ENCODE data around the gene TRIM56.
"Not testable (repeated sequence)": the region's sequence is repeated elsewhere in the genome, so short reads cannot be mapped to it uniquely, and the experiment has no call there.

Gene TRIM56

DNA sequence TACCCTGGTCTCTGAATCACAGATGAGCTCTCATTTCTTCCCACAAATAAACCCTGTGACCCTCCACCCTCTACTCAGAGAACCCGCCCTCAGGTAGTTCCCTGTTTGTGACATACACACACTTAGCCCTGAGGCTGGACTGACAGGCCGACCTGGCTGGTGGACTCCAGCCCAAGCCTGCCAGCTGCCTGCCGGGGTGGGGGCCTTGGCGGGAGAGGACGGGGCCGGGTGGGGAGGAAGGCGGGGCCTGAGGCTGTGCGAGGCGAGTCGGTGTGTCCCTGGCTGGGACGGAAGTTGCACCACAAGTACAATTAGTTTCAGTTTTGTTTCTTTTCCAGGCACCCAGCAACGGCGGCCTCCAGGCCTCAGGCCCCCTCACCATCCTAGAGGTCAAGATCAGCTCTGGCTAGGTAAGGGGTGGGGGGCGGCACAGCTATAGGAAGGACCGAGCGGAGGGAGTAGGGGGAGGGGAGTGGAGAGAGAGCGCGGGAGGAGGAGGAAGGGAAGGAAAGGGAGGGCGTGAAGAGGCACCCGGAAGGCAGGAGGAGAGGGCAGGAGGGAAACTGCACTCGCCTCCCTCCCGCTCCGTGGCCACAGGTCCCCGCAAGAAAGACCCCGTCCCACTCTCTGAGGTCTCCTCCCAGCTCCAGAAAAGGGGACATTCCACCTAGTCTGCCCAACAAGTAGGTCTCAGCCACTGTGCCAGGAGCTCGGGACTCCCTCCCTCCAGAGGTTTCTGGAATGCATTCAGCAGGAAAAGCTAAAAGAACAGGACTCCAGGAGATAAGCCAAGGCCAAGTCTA lies at the start of gene TRIM56:
Gene TRIM56 (plus strand): TSS at position 320 of the 803 bp plus-strand sequence. CDS start 1,832 bp downstream, outside the sequence.
- peak within 1 kb of the TSS; percentile 62 for H3K4me3 ChIP-seq (ENCODE audit: low read depth, low read length)

GRCh38 chr7:101035941-101036340 lies 49.3 kb upstream of the TRIM56 start:
- no peak overlapping the region for H3K4me3 ChIP-seq (ENCODE audit: low read depth, low read length)

DNA sequence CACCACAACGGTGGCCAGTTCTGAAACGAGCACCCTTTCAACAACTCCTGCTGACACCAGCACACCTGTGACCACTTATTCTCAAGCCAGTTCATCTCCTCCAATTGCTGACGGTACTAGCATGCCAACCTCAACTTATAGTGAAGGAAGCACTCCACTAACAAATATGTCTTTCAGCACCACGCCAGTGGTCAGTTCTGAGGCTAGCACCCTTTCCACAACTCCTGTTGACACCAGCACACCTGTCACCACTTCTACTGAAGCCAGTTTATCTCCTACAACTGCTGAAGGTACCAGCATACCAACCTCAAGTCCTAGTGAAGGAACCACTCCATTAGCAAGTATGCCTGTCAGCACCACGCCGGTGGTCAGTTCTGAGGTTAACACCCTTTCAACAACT lies 44.0 kb upstream of the TRIM56 start:
- not testable (repeated sequence) for H3K4me3 ChIP-seq (ENCODE audit: low read depth, low read length)

GRCh38 chr7:101058355-101058754 lies 26.9 kb upstream of the TRIM56 start:
- no peak overlapping the region for H3K4me3 ChIP-seq (ENCODE audit: low read depth, low read length)

GRCh38 chr7:101059620-101059942 lies 25.7 kb upstream of the TRIM56 start:
- H3K4me3 ChIP-seq (ENCODE audit: low read depth, low read length) = no peak overlapping the region

DNA sequence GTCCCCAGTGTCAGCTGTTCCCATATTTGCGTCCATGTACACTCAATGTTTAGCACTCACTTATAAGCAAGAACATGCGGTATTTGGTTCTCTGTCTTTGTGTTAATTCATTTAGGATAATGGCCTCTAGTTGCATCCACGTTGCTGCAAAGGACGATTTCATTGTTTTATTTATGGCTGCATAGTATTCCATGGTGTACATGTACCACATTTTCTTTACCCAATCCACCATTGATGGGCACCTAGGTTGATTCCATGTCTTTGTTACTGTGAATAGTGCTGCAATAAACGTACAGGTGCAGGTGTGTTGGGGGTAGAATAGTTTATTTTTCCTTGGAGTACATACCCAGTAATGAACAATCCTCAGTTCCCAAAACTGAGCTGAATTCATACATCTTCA lies 24.3 kb upstream of the TRIM56 start:
- H3K4me3 ChIP-seq (ENCODE audit: low read depth, low read length) = no peak overlapping the region

DNA sequence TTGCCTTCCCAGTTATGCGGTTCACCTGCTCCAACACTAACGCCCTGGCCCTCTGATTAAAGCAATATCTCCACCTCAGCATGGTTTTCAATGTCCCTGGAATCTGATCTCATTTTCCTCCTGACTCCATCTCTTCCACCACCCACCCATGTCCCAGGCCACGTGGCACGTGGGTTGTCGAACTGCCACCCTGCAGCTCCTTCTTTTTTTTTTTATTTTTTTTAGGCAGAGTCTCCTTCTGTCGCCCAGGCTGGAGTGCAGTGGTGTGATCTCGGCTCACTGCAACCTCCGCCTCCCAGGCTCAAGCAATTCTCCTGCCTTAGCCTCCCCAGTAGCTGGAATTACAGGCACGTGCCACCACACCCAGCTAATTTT lies 21.1 kb upstream of the TRIM56 start:
- H3K4me3 ChIP-seq (ENCODE audit: low read depth, low read length) = not testable (repeated sequence)

- not testable (repeated sequence) for H3K4me3 ChIP-seq (ENCODE audit: low read depth, low read length)
Measured at GRCh38 chr7:101065162-101065561, 20.1 kb upstream of the TRIM56 start.

GRCh38 chr7:101066141-101066832 lies 19.0 kb upstream of the TRIM56 start:
- no peak overlapping the region for H3K4me3 ChIP-seq (ENCODE audit: low read depth, low read length)

DNA sequence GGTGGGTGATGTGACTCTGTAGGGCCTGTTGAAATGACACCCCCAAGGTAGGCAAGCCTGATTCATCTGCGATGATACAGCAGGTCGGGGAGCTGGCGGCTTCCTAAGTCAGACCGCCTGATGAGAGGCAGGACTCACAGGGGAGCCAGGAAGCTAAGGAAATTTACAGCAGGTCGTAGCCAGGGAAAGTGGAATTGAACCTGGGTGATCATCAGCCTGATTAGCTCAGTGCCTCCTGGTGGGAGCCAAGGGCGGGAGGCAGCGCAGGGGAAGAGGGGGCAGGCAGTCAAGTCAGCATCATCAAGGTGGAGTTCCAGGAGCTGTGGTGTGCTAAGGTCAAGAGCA lies 18.5 kb upstream of the TRIM56 start:
- H3K4me3 ChIP-seq (ENCODE audit: low read depth, low read length) = no peak overlapping the region

- no peak overlapping the region for H3K4me3 ChIP-seq (ENCODE audit: low read depth, low read length)
Measured at GRCh38 chr7:101068401-101068800, 16.9 kb upstream of the TRIM56 start.

DNA sequence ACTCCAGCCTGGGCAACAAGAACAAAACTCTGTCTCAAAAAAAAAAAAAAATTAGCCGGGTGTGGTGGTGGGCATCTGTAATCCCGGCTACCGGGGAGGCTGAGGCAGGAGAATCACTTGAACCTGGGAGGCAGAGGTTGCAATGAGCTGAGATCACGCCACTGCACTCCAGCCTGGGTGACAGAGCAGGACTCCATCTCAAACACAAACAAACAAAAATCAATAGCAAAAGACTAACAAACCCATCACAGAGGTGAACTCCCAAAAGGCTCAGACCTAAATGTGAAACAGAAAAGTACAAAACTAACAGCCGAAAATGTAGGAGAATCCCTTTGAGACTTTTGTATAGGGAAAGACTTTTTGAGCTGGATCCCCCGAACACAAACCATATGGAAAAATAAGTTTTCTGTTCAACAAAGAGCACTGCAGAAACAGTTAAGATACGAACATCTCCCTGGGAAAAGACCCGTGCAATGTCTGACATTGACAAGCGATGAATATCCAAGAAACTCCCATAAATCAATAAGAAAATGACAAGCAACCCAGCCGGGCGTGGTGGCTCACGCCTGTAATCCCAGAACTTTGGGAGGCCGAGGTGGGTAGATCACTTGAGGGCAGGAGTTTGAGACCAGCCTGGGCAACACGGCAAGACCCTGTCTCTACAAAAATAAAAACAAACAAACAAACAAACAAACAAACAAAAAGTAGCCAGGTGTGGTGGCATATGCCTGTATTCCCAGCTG lies 13.7 kb upstream of the TRIM56 start:
- not testable (repeated sequence) for H3K4me3 ChIP-seq (ENCODE audit: low read depth, low read length)

DNA sequence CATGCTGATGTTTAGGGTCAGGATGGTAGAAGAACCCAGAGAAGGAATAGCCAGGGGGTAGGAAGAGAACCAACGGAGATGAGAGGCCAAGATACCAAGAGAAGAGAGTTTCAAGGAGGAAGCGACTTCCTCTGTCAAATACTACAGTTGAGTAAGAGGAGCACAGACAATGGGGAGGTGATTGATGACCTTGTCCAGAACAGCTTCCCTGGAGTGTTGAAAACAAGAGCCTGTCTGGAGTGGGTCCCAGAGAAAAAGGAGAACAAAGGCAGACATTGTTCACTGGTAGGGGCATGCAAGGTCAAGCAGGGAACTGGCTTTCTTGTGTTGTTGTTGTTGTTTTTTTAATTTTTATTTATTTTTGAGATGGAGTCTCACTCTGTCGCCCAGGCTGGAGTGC lies 9.6 kb upstream of the TRIM56 start:
- H3K4me3 ChIP-seq (ENCODE audit: low read depth, low read length) = no peak overlapping the region

DNA sequence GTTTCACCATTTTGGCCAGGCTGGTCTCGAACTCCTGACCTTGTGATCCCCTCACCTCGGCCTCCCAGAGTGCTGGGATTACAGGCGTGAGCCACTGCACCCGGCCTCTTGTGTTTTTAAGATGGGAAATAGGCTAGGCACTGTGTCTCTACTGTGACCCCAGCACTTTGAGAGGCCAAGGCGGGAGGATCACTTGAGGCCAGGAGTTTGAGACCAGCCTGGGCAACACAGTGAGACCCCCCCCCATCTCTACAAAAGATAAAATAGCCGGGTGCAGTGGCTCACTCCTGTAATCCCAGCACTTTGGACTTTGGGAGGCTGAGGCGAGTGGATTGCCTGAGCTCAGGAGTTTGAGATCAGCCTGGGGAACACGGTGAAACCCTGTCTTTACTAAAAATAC lies 9.1 kb upstream of the TRIM56 start:
- H3K4me3 ChIP-seq (ENCODE audit: low read depth, low read length) = not testable (repeated sequence)

DNA sequence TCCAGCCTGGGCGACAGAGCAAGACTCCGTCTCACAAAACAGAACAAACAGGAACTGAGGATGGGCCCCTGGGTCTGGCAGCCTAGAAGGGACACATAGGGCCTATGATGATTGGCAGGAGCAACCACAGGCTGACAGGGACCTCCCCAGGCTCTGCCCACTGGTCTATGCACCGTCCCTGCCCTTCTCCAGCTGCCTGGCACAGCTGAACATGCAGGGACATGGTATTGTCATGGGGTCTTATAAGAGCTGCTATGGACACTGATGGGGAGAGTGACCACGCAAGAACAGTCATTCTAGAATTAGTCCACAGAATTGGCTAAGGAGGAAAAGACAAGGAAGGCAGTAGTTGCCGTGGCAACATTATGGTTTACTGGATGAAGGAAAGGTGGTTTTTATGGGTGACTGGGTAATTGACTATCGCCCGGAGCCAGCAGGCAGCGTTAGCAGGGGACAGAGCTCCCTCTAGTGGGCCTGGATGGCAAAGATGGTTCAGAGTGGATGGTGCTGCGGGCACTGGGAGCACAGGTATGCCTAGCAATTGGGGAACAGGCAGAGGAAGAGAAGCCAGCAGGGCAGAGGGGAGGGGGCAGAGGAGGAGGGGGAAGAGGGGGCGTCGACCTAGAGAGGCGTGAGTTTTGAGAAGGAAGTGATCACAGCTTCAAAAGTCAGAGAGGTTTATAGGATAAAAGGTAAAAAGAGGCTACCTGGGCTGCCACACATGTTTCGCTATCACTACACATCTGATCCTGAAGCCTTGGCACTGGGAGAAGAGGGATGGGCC lies 7.8 kb upstream of the TRIM56 start:
- H3K4me3 ChIP-seq (ENCODE audit: low read depth, low read length) = no peak overlapping the region

- H3K4me3 ChIP-seq (ENCODE audit: low read depth, low read length) = no peak overlapping the region
Measured at GRCh38 chr7:101081432-101081831, 3.8 kb upstream of the TRIM56 start.

GRCh38 chr7:101084865-101085161 lies 468 bp upstream of the TRIM56 start:
- no peak overlapping the region for H3K4me3 ChIP-seq (ENCODE audit: low read depth, low read length)

DNA sequence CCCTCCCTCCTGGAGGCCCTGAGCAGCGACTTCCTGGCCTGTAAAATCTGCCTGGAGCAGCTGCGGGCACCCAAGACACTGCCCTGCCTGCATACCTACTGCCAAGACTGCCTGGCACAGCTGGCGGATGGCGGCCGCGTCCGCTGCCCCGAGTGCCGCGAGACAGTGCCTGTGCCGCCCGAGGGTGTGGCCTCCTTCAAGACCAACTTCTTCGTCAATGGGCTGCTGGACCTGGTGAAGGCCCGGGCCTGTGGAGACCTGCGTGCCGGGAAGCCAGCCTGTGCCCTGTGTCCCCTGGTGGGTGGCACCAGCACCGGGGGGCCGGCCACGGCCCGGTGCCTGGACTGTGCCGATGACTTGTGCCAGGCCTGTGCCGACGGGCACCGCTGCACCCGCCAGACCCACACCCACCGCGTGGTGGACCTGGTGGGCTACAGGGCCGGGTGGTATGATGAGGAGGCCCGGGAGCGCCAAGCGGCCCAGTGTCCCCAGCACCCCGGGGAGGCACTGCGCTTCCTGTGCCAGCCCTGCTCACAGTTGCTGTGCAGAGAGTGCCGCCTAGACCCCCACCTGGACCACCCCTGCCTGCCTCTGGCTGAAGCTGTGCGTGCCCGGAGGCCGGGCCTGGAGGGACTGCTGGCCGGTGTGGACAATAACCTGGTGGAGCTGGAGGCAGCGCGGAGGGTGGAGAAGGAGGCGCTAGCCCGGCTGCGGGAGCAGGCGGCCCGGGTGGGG lies 2.2 kb downstream of the TRIM56 start:
- no peak overlapping the region for H3K4me3 ChIP-seq (ENCODE audit: low read depth, low read length)

DNA sequence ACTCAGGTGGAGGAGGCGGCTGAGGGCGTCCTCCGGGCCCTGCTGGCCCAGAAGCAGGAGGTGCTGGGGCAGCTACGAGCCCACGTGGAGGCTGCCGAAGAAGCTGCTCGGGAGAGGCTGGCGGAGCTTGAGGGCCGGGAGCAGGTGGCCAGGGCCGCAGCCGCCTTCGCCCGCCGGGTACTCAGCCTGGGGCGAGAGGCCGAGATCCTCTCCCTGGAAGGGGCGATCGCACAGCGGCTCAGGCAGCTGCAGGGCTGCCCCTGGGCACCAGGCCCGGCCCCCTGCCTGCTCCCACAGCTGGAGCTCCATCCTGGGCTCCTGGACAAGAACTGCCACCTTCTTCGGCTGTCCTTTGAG lies 2.8 kb downstream of the TRIM56 start:
- no peak overlapping the region for H3K4me3 ChIP-seq (ENCODE audit: low read depth, low read length)

- H3K4me3 ChIP-seq (ENCODE audit: low read depth, low read length) = no peak overlapping the region
Measured at GRCh38 chr7:101088858-101089529, 3.7 kb downstream of the TRIM56 start.
